MG63 (cell line): ENCODE results near the gene THBS2. TPM values are rescaled to one million over a fixed set of nuclear protein-coding genes. Genes with fewer than 3 reads are reported as not detected.

Source experiments
- DNase-seq: peaks from one replicate; pipeline ENCODE4 v3.0.0-alpha.2; 2020
- H3K27me3 ChIP-seq: fragments of 250-450 bp; sonication (Bioruptor Pico); 2 replicates; pipeline ENCODE4 v1.5.1; 2020; ENCODE audit warnings: mild to moderate bottlenecking, moderate library complexity
- H3K36me3 ChIP-seq: fragments of 250-450 bp; sonication (Bioruptor Pico); 2 replicates; pipeline ENCODE4 v1.5.1; 2020; ENCODE audit warnings: mild to moderate bottlenecking, moderate library complexity
- H3K4me3 ChIP-seq: fragments of 250-450 bp; sonication (Bioruptor Pico); 2 replicates; pipeline ENCODE4 v1.5.1; 2020; ENCODE audit warnings: mild to moderate bottlenecking, moderate library complexity
- H3K9me3 ChIP-seq: fragments of 250-450 bp; sonication (Bioruptor Pico); 2 replicates; pipeline ENCODE4 v1.5.1; 2020; ENCODE audit warnings: mild to moderate bottlenecking, moderate library complexity
- total RNA-seq: library from RNA; depleted of rRNA; stranded (reverse); fragments of >200 nt; shearing (Covaris generic); gene quantifications from 2 replicates; pipeline ENCODE4 v1.2.3, GENCODE V29; 2014; ENCODE audit warnings: low replicate concordance

THBS2 gene
- total RNA-seq, 1 experiment from 2014 or later: 194 TPM

- no peak overlapping the region for H3K4me3 ChIP-seq
- H3K9me3 ChIP-seq: no peaks in the 10 kb centered on the region
- peaks cover 92% of the 10 kb centered on the region for H3K36me3 ChIP-seq
- no peak for DNase-seq
- no peaks in the 10 kb centered on the region for H3K27me3 ChIP-seq
Observed at GRCh38 chr6:169243186-169243585, 10.5 kb downstream of the THBS2 start.

GRCh38 chr6:169241688-169242350 is 11.8 kb downstream of the THBS2 start:
- no peaks in the 10 kb centered on the region for H3K27me3 ChIP-seq
- peaks cover 92% of the 10 kb centered on the region for H3K36me3 ChIP-seq
- H3K9me3 ChIP-seq: no peaks in the 10 kb centered on the region
- no peak for DNase-seq
- no peak overlapping the region for H3K4me3 ChIP-seq

- Histone ChIP-seq H3K4me3 (no peak overlapping the region), H3K27me3 (no peaks in the 10 kb centered on the region), H3K36me3 (peaks cover 84% of the 10 kb centered on the region), H3K9me3 (no peaks in the 10 kb centered on the region)
- DNase-seq: no peak
Observed at GRCh38 chr6:169240591-169241390, 12.9 kb downstream of the THBS2 start.

- H3K27me3 ChIP-seq: no peaks in the 10 kb centered on the region
- DNase-seq: no peak
- no peak overlapping the region for H3K4me3 ChIP-seq
- peaks cover 82% of the 10 kb centered on the region for H3K36me3 ChIP-seq
- no peaks in the 10 kb centered on the region for H3K9me3 ChIP-seq
Observed at GRCh38 chr6:169240125-169240524, 13.5 kb downstream of the THBS2 start.

- Histone ChIP-seq H3K36me3 (peaks cover 82% of the 10 kb centered on the region), H3K4me3 (no peak overlapping the region), H3K9me3 (no peaks in the 10 kb centered on the region), H3K27me3 (no peaks in the 10 kb centered on the region)
- no peak for DNase-seq
Observed at GRCh38 chr6:169239181-169239580, 14.5 kb downstream of the THBS2 start.

- H3K36me3 ChIP-seq: peaks cover 82% of the 10 kb centered on the region
- no peaks in the 10 kb centered on the region for H3K9me3 ChIP-seq
- DNase-seq: no peak
- no peak overlapping the region for H3K4me3 ChIP-seq
- H3K27me3 ChIP-seq: no peaks in the 10 kb centered on the region
Observed at GRCh38 chr6:169238766-169239165, 14.9 kb downstream of the THBS2 start.

GRCh38 chr6:169237496-169238134 is 16.0 kb downstream of the THBS2 start:
- DNase-seq: no peak
- Histone ChIP-seq H3K36me3 (peaks cover 86% of the 10 kb centered on the region), H3K27me3 (no peaks in the 10 kb centered on the region), H3K4me3 (no peak overlapping the region), H3K9me3 (no peaks in the 10 kb centered on the region)

- Histone ChIP-seq H3K27me3 (no peaks in the 10 kb centered on the region), H3K9me3 (no peaks in the 10 kb centered on the region), H3K4me3 (no peak overlapping the region), H3K36me3 (peaks cover 91% of the 10 kb centered on the region)
- no peak for DNase-seq
Observed at GRCh38 chr6:169236988-169237387, 16.7 kb downstream of the THBS2 start.

GRCh38 chr6:169236545-169236944 is 17.1 kb downstream of the THBS2 start:
- DNase-seq: no peak
- Histone ChIP-seq H3K27me3 (no peaks in the 10 kb centered on the region), H3K4me3 (no peak overlapping the region), H3K9me3 (no peaks in the 10 kb centered on the region), H3K36me3 (peaks cover 89% of the 10 kb centered on the region)

- H3K27me3 ChIP-seq: no peaks in the 10 kb centered on the region
- H3K36me3 ChIP-seq: peaks cover 89% of the 10 kb centered on the region
- H3K9me3 ChIP-seq: no peaks in the 10 kb centered on the region
- DNase-seq: no peak
- no peak overlapping the region for H3K4me3 ChIP-seq
Observed at GRCh38 chr6:169235286-169235685, 18.4 kb downstream of the THBS2 start.

GRCh38 chr6:169234634-169235033 is 19.0 kb downstream of the THBS2 start:
- Histone ChIP-seq H3K27me3 (no peaks in the 10 kb centered on the region), H3K36me3 (peaks cover 89% of the 10 kb centered on the region), H3K9me3 (no peaks in the 10 kb centered on the region), H3K4me3 (no peak overlapping the region)
- no peak for DNase-seq

- H3K9me3 ChIP-seq: no peaks in the 10 kb centered on the region
- H3K36me3 ChIP-seq: peaks cover 89% of the 10 kb centered on the region
- DNase-seq: no peak
- H3K27me3 ChIP-seq: no peaks in the 10 kb centered on the region
- H3K4me3 ChIP-seq: no peak overlapping the region
Observed at GRCh38 chr6:169233832-169234231, 19.8 kb downstream of the THBS2 start.

- Histone ChIP-seq H3K36me3 (peaks cover 89% of the 10 kb centered on the region), H3K27me3 (no peaks in the 10 kb centered on the region), H3K4me3 (no peak overlapping the region), H3K9me3 (no peaks in the 10 kb centered on the region)
- DNase-seq: no peak
Observed at GRCh38 chr6:169233181-169233580, 20.5 kb downstream of the THBS2 start.

- no peak for DNase-seq
- H3K9me3 ChIP-seq: no peaks in the 10 kb centered on the region
- peaks cover 89% of the 10 kb centered on the region for H3K36me3 ChIP-seq
- H3K4me3 ChIP-seq: no peak overlapping the region
- H3K27me3 ChIP-seq: no peaks in the 10 kb centered on the region
Observed at GRCh38 chr6:169232507-169232931, 21.1 kb downstream of the THBS2 start.

GRCh38 chr6:169231790-169232506 is 21.7 kb downstream of the THBS2 start:
- Histone ChIP-seq H3K4me3 (no peak overlapping the region), H3K9me3 (no peaks in the 10 kb centered on the region), H3K36me3 (peaks cover 88% of the 10 kb centered on the region), H3K27me3 (no peaks in the 10 kb centered on the region)
- no peak for DNase-seq

GRCh38 chr6:169230946-169231789 is 22.5 kb downstream of the THBS2 start:
- H3K9me3 ChIP-seq: no peaks in the 10 kb centered on the region
- no peak overlapping the region for H3K4me3 ChIP-seq
- H3K27me3 ChIP-seq: no peaks in the 10 kb centered on the region
- H3K36me3 ChIP-seq: peaks cover 92% of the 10 kb centered on the region
- DNase-seq: no peak
